Measurements from ENCODE around the gene IL17RA. TPM values are rescaled to one million over a fixed set of nuclear protein-coding genes. Genes with fewer than 3 reads are reported as not detected.
"Not testable (repeated sequence)": the region's sequence is repeated elsewhere in the genome, so short reads cannot be mapped to it uniquely, and the experiment has no call there.

IL17RA gene
- 24.8 TPM for total RNA-seq

GRCh38 chr22:17084554-17085276, at the start of gene IL17RA:
TSS of gene IL17RA (plus strand) at chr22:17085000. CDS start at chr22:17085092, 92 bp downstream.
- Histone ChIP-seq H3K4me3 (ENCODE audit: low read length) (peak within 1 kb of the TSS; percentile 91), H3K9me3 (ENCODE audit: low read depth, low read length) (no peaks in the 10 kb centered on the region), H3K27me3 (ENCODE audit: insufficient read depth, low read length) (no peaks in the 10 kb centered on the region), H3K4me1 (ENCODE audit: insufficient read depth, low read length) (peaks cover 51% of the 10 kb centered on the region)

DNA sequence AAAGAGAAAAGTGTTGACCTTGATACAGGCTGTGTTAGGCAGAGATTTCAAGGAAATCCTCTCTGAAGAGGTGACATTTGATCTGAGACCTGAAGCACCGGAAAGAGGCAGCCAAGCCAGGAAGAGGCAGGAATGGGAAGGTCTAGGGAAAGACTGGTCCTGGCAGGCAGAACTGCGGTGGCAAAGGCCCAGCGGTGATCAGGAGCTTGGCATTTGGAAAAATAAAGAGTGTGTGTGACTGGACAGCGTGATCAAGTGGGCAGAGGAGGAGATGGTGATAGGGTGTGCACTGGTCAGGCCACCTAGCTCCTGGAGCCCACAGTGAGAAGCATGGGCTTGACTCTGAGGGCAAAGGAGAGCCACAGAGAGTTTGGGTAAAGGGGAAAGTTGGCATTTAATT, 49.6 kb upstream of the IL17RA start:
- H3K4me3 ChIP-seq (ENCODE audit: low read length): no peak overlapping the region
- H3K27me3 ChIP-seq (ENCODE audit: insufficient read depth, low read length): peaks cover 7% of the 10 kb centered on the region
- no peaks in the 10 kb centered on the region for H3K9me3 ChIP-seq (ENCODE audit: low read depth, low read length)

DNA sequence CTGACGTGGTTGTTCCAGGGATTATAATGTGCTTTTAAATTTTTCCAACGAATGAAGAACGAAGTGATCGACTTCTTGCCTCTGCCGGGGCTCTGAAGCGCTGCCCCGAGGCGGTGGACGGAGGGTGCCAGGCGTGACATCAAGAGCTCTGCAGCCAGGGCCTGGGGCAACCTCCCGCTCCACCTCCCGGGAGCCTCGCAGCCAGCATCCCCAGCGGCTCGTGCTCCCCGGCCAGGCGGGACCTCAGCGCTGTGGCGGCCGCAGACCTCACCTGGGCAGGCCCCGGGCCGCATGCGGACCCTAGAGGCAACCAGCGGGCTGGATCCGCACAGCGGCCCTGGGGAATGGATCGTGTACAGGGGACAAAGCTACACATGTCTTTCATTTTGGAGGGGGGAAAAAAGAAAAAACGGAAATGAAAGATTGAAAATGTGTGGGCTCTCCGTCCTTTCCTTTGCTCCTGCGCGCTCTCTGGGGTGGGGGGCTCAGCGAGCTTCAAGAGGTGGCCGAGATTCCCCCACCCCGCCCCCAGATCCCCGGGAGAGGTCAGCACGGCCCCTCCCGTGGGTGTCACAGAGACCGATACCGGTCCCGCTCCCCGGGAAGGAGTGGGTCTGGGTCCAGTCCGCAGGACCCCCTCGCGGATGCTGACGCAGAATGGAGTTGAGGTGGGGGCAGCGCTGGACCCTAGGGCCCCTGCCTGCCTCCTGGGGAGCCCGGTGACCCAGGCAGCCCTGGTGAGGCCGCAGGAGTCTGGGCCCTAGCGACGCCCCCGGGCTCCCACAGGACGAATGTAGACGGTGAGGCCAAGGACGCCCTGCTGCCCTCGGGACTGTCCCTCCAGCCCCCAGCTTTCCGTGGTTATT, 48.6 kb upstream of the IL17RA start:
- H3K4me1 ChIP-seq (ENCODE audit: insufficient read depth, low read length): not testable (repeated sequence)

More for the DNA sequence above, 49.6 kb upstream of the IL17RA start:
- peaks cover 4% of the 10 kb centered on the region for H3K4me1 ChIP-seq (ENCODE audit: insufficient read depth, low read length)

DNA sequence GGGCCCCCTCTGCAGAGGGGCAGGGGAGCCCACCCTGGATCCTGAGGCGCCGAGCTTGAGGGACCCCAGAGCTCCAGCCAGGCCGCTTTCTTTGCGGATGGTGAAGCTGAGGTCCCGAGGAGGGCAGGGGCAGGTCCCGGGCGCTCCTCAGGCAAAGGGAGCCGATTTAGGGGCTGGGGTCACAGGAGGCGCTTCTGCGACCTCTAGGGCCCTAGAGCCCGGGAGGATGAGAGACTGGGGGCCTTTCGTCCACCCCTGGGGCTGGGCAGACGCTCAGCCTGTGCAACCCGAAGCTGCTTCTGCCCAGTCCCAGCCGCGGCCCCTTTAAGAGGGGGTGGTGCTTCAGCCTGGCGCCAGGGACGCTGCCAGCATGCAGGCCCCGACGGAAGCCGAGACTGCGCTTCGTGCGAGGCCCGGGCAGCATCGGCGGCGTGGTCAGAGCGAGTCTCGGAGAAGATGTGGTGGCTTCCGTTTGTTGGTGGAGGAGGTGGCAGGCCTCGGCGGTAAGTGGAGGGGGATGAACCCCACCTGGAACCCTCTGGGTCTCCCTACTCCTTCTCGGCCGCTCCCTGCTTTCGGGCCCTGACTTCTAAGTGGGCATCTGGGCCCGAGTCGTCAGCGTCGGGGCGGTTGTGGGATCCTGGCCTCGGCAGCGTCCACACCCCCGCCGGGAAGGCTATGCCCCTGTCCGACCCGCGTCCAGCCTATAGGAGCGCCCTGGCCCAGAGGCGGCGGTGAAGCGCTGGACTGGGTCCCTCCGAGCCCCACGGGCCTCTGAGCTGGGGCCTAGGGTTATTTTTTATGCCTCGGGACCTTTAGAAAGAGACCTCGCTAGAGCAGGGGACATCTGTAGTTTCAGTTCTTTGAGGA, 47.7 kb upstream of the IL17RA start:
- not testable (repeated sequence) for H3K4me1 ChIP-seq (ENCODE audit: insufficient read depth, low read length); H3K9me3 ChIP-seq (ENCODE audit: low read depth, low read length); H3K27me3 ChIP-seq (ENCODE audit: insufficient read depth, low read length)
- H3K4me3 ChIP-seq (ENCODE audit: low read length): peak overlapping the region; percentile 13

More for the DNA sequence above, 48.6 kb upstream of the IL17RA start:
- not testable (repeated sequence) for H3K9me3 ChIP-seq (ENCODE audit: low read depth, low read length); H3K27me3 ChIP-seq (ENCODE audit: insufficient read depth, low read length)
- H3K4me3 ChIP-seq (ENCODE audit: low read length): peak overlapping the region; percentile 13

GRCh38 chr22:17043521-17043920, 41.3 kb upstream of the IL17RA start:
- Histone ChIP-seq H3K4me1 (ENCODE audit: insufficient read depth, low read length) (peaks cover 28% of the 10 kb centered on the region), H3K27me3 (ENCODE audit: insufficient read depth, low read length) (no peaks in the 10 kb centered on the region), H3K9me3 (ENCODE audit: low read depth, low read length) (no peaks in the 10 kb centered on the region), H3K4me3 (ENCODE audit: low read length) (no peak overlapping the region)

DNA sequence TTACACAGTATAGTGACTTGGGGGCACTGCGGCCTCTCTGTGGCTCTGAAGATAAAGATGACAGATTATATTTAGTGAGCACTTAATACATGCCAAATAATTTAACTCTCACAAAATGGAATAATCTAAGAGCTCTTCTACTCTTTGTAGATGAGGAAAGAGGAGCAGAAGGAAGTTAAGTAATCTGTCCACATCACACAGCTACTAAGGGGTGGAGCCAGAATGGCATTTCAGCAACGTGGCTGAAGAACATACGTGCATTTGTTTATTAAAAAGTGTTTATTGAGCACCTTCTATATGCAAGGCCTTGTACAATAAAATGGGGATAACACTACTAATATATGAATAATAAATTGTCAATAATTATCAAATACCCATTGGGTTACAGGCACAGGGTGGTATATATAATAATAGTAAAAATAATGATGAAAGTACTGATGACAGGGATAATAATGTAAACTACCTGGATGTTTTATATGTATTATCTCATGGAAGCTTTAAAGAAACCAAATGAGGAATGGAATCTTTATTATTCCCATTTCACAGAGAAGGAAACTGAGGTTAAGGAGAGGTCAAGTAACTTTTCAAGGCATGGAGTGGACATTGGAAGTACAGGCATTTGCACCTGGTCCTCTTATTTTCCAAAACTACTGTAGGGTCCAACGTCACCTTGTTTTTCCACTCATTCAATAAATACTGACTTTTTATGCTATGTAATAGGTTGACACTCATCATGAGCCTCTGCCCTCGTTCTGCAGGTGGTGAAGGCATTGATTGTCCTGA, 38.0 kb upstream of the IL17RA start:
- Histone ChIP-seq H3K4me3 (ENCODE audit: low read length) (no peak overlapping the region), H3K4me1 (ENCODE audit: insufficient read depth, low read length) (peaks cover 28% of the 10 kb centered on the region), H3K27me3 (ENCODE audit: insufficient read depth, low read length) (no peaks in the 10 kb centered on the region), H3K9me3 (ENCODE audit: low read depth, low read length) (no peaks in the 10 kb centered on the region)

DNA sequence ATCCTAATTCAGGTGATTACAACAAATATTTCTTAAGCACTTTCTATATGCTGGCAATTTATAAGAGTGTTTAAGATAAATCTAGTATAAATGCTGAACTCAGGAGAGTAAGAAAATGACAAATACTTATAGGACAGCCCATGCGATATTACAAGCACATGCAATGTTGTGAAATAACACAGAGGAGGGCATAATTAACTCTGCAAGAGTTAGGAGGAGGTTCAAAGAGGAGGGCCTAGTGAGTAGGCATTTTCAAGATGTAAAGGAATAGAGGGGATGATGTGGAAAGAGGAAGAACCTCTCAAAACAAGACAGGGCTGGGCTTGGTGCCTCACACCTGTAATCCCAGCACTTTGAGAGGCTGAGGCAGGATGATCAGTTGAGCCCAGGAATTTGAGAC, 37.1 kb upstream of the IL17RA start:
- Histone ChIP-seq H3K27me3 (ENCODE audit: insufficient read depth, low read length) (no peaks in the 10 kb centered on the region), H3K4me1 (ENCODE audit: insufficient read depth, low read length) (peaks cover 28% of the 10 kb centered on the region), H3K9me3 (ENCODE audit: low read depth, low read length) (no peaks in the 10 kb centered on the region), H3K4me3 (ENCODE audit: low read length) (no peak overlapping the region)

- no peaks in the 10 kb centered on the region for H3K27me3 ChIP-seq (ENCODE audit: insufficient read depth, low read length)
- no peaks in the 10 kb centered on the region for H3K4me1 ChIP-seq (ENCODE audit: insufficient read depth, low read length)
- H3K4me3 ChIP-seq (ENCODE audit: low read length): no peak overlapping the region
- H3K9me3 ChIP-seq (ENCODE audit: low read depth, low read length): no peaks in the 10 kb centered on the region
These were observed 28.7 kb upstream of the IL17RA start for GRCh38 chr22:17056058-17056457.

- no peaks in the 10 kb centered on the region for H3K9me3 ChIP-seq (ENCODE audit: low read depth, low read length)
- H3K27me3 ChIP-seq (ENCODE audit: insufficient read depth, low read length): no peaks in the 10 kb centered on the region
- no peak overlapping the region for H3K4me3 ChIP-seq (ENCODE audit: low read length)
- H3K4me1 ChIP-seq (ENCODE audit: insufficient read depth, low read length): no peaks in the 10 kb centered on the region
These were observed 28.0 kb upstream of the IL17RA start for GRCh38 chr22:17056807-17057206.

DNA sequence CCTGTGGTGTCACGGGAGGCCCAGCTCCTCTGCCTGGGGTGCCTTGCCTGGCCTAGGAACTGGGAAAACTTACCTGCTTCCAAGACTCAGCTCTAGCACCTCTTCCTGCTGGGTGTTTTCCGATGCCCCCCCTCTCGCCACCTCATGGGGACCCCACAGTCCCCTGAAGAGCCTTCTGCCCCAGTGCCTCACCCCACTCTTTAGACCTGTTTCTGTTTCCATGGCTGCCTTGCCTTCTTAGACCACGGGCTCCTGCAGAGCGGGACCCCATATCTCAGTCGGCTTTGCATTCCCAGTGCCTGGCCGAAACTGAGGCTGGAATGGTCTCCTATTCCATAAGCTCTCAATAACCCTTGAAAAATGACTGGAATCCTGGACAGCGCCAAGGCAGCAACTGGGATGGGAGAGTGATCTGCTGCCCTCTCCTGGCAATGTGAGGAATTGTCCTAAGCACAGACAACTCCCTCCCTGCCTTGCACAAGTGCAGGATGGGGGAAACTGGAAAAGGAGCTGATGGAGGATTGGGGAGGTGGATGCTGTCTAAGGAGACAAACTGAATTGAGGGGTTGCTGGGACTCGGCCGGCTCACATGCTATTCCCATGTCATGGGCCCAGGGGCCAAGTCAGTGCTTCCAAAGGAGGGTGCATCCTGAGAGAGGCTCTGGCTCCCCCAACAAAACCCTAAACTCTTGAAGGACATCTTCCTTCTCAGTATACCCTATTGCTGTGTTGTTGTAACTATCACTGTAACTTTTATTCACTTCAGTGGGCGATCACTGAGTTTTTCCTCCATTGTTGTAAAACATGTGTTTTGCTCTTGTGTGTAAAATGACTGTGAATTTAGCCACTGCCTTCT, 26.6 kb upstream of the IL17RA start:
- no peak overlapping the region for H3K4me3 ChIP-seq (ENCODE audit: low read length)
- H3K27me3 ChIP-seq (ENCODE audit: insufficient read depth, low read length): no peaks in the 10 kb centered on the region
- H3K4me1 ChIP-seq (ENCODE audit: insufficient read depth, low read length): no peaks in the 10 kb centered on the region
- H3K9me3 ChIP-seq (ENCODE audit: low read depth, low read length): no peaks in the 10 kb centered on the region

- Histone ChIP-seq H3K27me3 (ENCODE audit: insufficient read depth, low read length) (no peaks in the 10 kb centered on the region), H3K9me3 (ENCODE audit: low read depth, low read length) (no peaks in the 10 kb centered on the region), H3K4me1 (ENCODE audit: insufficient read depth, low read length) (no peaks in the 10 kb centered on the region), H3K4me3 (ENCODE audit: low read length) (no peak overlapping the region)
These were observed 24.7 kb upstream of the IL17RA start for GRCh38 chr22:17060126-17060525.

GRCh38 chr22:17063411-17064106, 21.2 kb upstream of the IL17RA start:
- Histone ChIP-seq H3K9me3 (ENCODE audit: low read depth, low read length) (no peaks in the 10 kb centered on the region), H3K27me3 (ENCODE audit: insufficient read depth, low read length) (no peaks in the 10 kb centered on the region), H3K4me1 (ENCODE audit: insufficient read depth, low read length) (no peaks in the 10 kb centered on the region), H3K4me3 (ENCODE audit: low read length) (no peak overlapping the region)

- no peak overlapping the region for H3K4me3 ChIP-seq (ENCODE audit: low read length)
- no peaks in the 10 kb centered on the region for H3K4me1 ChIP-seq (ENCODE audit: insufficient read depth, low read length)
- no peaks in the 10 kb centered on the region for H3K9me3 ChIP-seq (ENCODE audit: low read depth, low read length)
- no peaks in the 10 kb centered on the region for H3K27me3 ChIP-seq (ENCODE audit: insufficient read depth, low read length)
These were observed 20.2 kb upstream of the IL17RA start for GRCh38 chr22:17064498-17065100.
